Progenitor cell of endocrine pancreas (in vitro differentiated cells): ENCODE data around the gene SHE. TPM values are rescaled to one million over a fixed set of nuclear protein-coding genes. Genes with fewer than 3 reads are reported as not detected.

ENCODE experiments used
- DNase-seq: peaks from one replicate; pipeline ENCODE4 v3.0.0; 2021; ENCODE audit warnings: low spot score; ENCODE audit not compliant: unreplicated experiment
- H3K27ac Mint-ChIP-seq: 2 replicates; pipeline ENCODE4 v1.8.0; 2021; ENCODE audit warnings: mild to moderate bottlenecking, moderate library complexity, mixed read lengths
- H3K27me3 Mint-ChIP-seq: 2 replicates; pipeline ENCODE4 v1.8.0; 2021; ENCODE audit warnings: mixed read lengths
- H3K36me3 Mint-ChIP-seq: 2 replicates; pipeline ENCODE4 v1.8.0; 2022; ENCODE audit warnings: mixed read lengths; ENCODE audit not compliant: insufficient read depth
- H3K4me1 Mint-ChIP-seq: 2 replicates; pipeline ENCODE4 v1.8.0; 2021; ENCODE audit warnings: low read depth, mixed read lengths
- H3K4me3 Mint-ChIP-seq: 2 replicates; pipeline ENCODE4 v1.8.0; 2021; ENCODE audit warnings: low read depth, mild to moderate bottlenecking, moderate library complexity, mixed read lengths
- H3K9me3 Mint-ChIP-seq: 2 replicates; pipeline ENCODE4 v1.8.0; 2021; ENCODE audit warnings: low read depth, mixed read lengths
- CTCF ChIP-seq: fragments of 200-600 bp; sonication (generic); IDR thresholded peaks from one replicate; pipeline ENCODE4 v1.5.0; 2021; ENCODE audit warnings: antibody characterized with exemption, mild to moderate bottlenecking; ENCODE audit not compliant: unreplicated experiment
- total RNA-seq: library from RNA; stranded (reverse); gene quantifications from 2 replicates; pipeline ENCODE4 v1.2.1, GENCODE V29; 2021

Gene SHE
- total RNA-seq, 1 donor from 2014 or later: not detected

DNA sequence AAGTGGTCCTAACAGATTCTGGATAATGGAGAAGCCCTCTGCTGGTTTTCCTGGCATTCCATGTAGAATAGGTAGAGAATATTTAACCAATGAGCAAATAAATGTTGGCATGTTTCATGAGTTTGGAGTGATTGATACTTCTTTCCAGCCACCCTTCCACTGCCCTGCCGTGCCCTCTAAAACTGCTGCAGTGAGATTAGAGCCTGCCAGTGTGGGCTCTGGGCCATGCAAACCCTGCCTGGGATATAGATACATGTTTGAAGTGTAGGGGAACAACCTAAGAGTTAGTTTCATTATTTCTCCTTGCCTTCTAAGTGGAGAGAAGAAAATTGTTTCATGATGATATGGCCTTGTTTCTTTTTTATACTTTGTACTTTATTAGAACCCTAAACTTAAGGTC is 45.8 kb upstream of the SHE start:
- H3K4me3 Mint-ChIP-seq: peak overlapping the region; percentile 1
- peaks cover 30% of the 10 kb centered on the region for H3K4me1 Mint-ChIP-seq
- no peaks in the 10 kb centered on the region for H3K9me3 Mint-ChIP-seq
- H3K36me3 Mint-ChIP-seq: peaks cover 19% of the 10 kb centered on the region
- DNase-seq: no peak
- TF ChIP-seq CTCF: no peak
- no peak overlapping the region for H3K27ac Mint-ChIP-seq
- H3K27me3 Mint-ChIP-seq: peaks cover 13% of the 10 kb centered on the region

- DNase-seq: no peak
- no peak for TF ChIP-seq CTCF
- Mint-ChIP-seq H3K4me3 (no peak overlapping the region), H3K9me3 (no peaks in the 10 kb centered on the region), H3K27ac (peak overlapping the region; percentile 10), H3K36me3 (peaks cover 17% of the 10 kb centered on the region), H3K4me1 (peaks cover 30% of the 10 kb centered on the region), H3K27me3 (peaks cover 15% of the 10 kb centered on the region)
Observed at GRCh38 chr1:154547105-154547732, 45.0 kb upstream of the SHE start.

GRCh38 chr1:154546264-154547063 is 44.3 kb upstream of the SHE start:
- Mint-ChIP-seq H3K27ac (peak overlapping the region; percentile 77), H3K4me1 (peaks cover 30% of the 10 kb centered on the region), H3K36me3 (peaks cover 14% of the 10 kb centered on the region), H3K4me3 (no peak overlapping the region), H3K27me3 (peaks cover 22% of the 10 kb centered on the region), H3K9me3 (no peaks in the 10 kb centered on the region)
- peak; percentile 29 for DNase-seq
- peak; percentile 68 for TF ChIP-seq CTCF

GRCh38 chr1:154541231-154541630 is 39.0 kb upstream of the SHE start:
- H3K27ac Mint-ChIP-seq: no peak overlapping the region
- DNase-seq: no peak
- H3K4me3 Mint-ChIP-seq: no peak overlapping the region
- H3K36me3 Mint-ChIP-seq: no peaks in the 10 kb centered on the region
- peaks cover 41% of the 10 kb centered on the region for H3K27me3 Mint-ChIP-seq
- TF ChIP-seq CTCF: no peak
- H3K4me1 Mint-ChIP-seq: peaks cover 2% of the 10 kb centered on the region
- no peaks in the 10 kb centered on the region for H3K9me3 Mint-ChIP-seq

- no peak overlapping the region for H3K4me3 Mint-ChIP-seq
- H3K9me3 Mint-ChIP-seq: peaks cover 3% of the 10 kb centered on the region
- H3K36me3 Mint-ChIP-seq: no peaks in the 10 kb centered on the region
- no peak for TF ChIP-seq CTCF
- DNase-seq: no peak
- peaks cover 2% of the 10 kb centered on the region for H3K4me1 Mint-ChIP-seq
- peaks cover 44% of the 10 kb centered on the region for H3K27me3 Mint-ChIP-seq
- H3K27ac Mint-ChIP-seq: no peak overlapping the region
Observed at GRCh38 chr1:154539486-154540483, 37.6 kb upstream of the SHE start.
